IMR-90 (cell line): Measurements from ENCODE around the gene DNM3. TPM values are rescaled to one million over a fixed set of nuclear protein-coding genes. Genes with fewer than 3 reads are reported as not detected.

Source experiments
- ATAC-seq: fragments of 200-7000 bp; cut with Tn5 transposase; 2 replicates; pipeline ENCODE4 v1.9.1; 2020; ENCODE audit warnings: low read depth, mild to moderate bottlenecking, moderate library complexity
- BruUV-seq: library from RNA; stranded (reverse); fragments of 400-500 nt; replicated peaks from 2 replicates; lab custom pipeline; 2021; lab: Mats Ljungman, UMichigan
- CTCF ChIA-PET: fragments of 300-600 bp; formaldehyde crosslinking; extraction: SDS; loops from one replicate; lab custom pipeline; 2021; ENCODE audit warnings: antibody characterized with exemption; lab: Yijun Ruan, JAX
- POLR2A ChIA-PET: fragments of 300-600 bp; sonication (Branson Sonifier 250); formaldehyde crosslinking; loops from one replicate; lab custom pipeline; 2022; ENCODE audit warnings: antibody characterized with exemption; ENCODE audit not compliant: unreplicated experiment; lab: Charles Lee
- DNase-seq: peaks from one replicate; pipeline ENCODE4 v3.0.0; 2013
- H2AFZ ChIP-seq: replicated peaks from 2 replicates; pipeline ENCODE3; 2013; ENCODE audit warnings: low read length, mild to moderate bottlenecking; ENCODE audit not compliant: poor library complexity
- H2AK5ac ChIP-seq: 2 replicates; pipeline ENCODE4 v1.6.1; 2013; ENCODE audit warnings: low read depth, low read length, inconsistent platforms
- H2AK9ac ChIP-seq: replicated peaks from 2 replicates; pipeline ENCODE3; 2013; ENCODE audit warnings: mild to moderate bottlenecking, low read depth, low read length, moderate library complexity; ENCODE audit not compliant: poor library complexity
- H2BK120ac ChIP-seq: 2 replicates; pipeline ENCODE4 v1.6.1; 2013; ENCODE audit warnings: low read depth, low read length, inconsistent platforms
- H2BK15ac ChIP-seq: 3 replicates; pipeline ENCODE4 v1.6.1; 2013; ENCODE audit warnings: low read depth, low read length, inconsistent platforms
- H2BK20ac ChIP-seq: 2 replicates; pipeline ENCODE4 v1.6.1; 2013; ENCODE audit warnings: low read depth, mild to moderate bottlenecking, inconsistent platforms, low read length, moderate library complexity
- H2BK5ac ChIP-seq: 2 replicates; pipeline ENCODE4 v1.6.1; 2013; ENCODE audit warnings: mild to moderate bottlenecking, low read depth, low read length, inconsistent platforms; ENCODE audit not compliant: poor library complexity, severe bottlenecking
- H3K14ac ChIP-seq: replicated peaks from 2 replicates; pipeline ENCODE4 v1.6.1; 2013; ENCODE audit warnings: low read depth, low read length, inconsistent platforms
- H3K18ac ChIP-seq: 2 replicates; pipeline ENCODE4 v1.6.1; 2013; ENCODE audit warnings: low read depth, low read length, control low read depth
- H3K23ac ChIP-seq: 2 replicates; pipeline ENCODE4 v1.6.1; 2013; ENCODE audit warnings: low read depth, low read length, inconsistent platforms
- H3K27ac ChIP-seq: 2 replicates; pipeline ENCODE4 v1.5.1; 2013; ENCODE audit warnings: mild to moderate bottlenecking, control low read depth, low read length; ENCODE audit not compliant: insufficient read depth
- H3K27me3 ChIP-seq: 2 replicates; pipeline ENCODE4 v1.6.1; 2013; ENCODE audit warnings: low read length; ENCODE audit not compliant: control insufficient read depth, insufficient read depth
- H3K36me3 ChIP-seq: 2 replicates; pipeline ENCODE4 v1.6.1; 2013; ENCODE audit warnings: low read length, mixed read lengths; ENCODE audit not compliant: control insufficient read depth, insufficient read depth
- H3K4ac ChIP-seq: 2 replicates; pipeline ENCODE4 v1.6.1; 2013; ENCODE audit warnings: low read depth, low read length, inconsistent platforms
- H3K4me1 ChIP-seq: 2 replicates; pipeline ENCODE4 v1.6.1; 2013; ENCODE audit warnings: low read length, mixed read lengths; ENCODE audit not compliant: control insufficient read depth, insufficient read depth
- H3K4me2 ChIP-seq: 2 replicates; pipeline ENCODE4 v1.6.1; 2013; ENCODE audit warnings: low read depth, mild to moderate bottlenecking, control low read depth, low read length, moderate library complexity
- H3K4me3 ChIP-seq: 2 replicates; pipeline ENCODE4 v1.5.1; 2013; ENCODE audit warnings: low read depth, mild to moderate bottlenecking, control low read depth, low read length, moderate library complexity; ENCODE audit not compliant: insufficient read depth
- H3K56ac ChIP-seq: 2 replicates; pipeline ENCODE4 v1.6.1; 2013; ENCODE audit warnings: low read length, inconsistent platforms; ENCODE audit not compliant: insufficient read depth; ENCODE audit errors: extremely low read depth
- H3K79me1 ChIP-seq, 2 experiments: 2 replicates each; pipeline ENCODE4 v1.6.1; 2013; ENCODE audit warnings: low read length in 2 of 2, inconsistent platforms in 1 of 2, low read depth in 1 of 2
- H3K9ac ChIP-seq: 2 replicates; pipeline ENCODE4 v1.6.1; 2013; ENCODE audit warnings: low read depth, low read length, control low read depth
- H3K9me1 ChIP-seq: 2 replicates; pipeline ENCODE4 v1.6.1; 2013; ENCODE audit warnings: low read length, inconsistent platforms; ENCODE audit not compliant: insufficient read depth
- H3K9me3 ChIP-seq: 2 replicates; pipeline ENCODE4 v1.6.1; 2013; ENCODE audit warnings: low read length; ENCODE audit not compliant: control insufficient read depth, insufficient read depth
- H4K20me1 ChIP-seq: 2 replicates; pipeline ENCODE4 v1.6.1; 2013; ENCODE audit warnings: low read length, inconsistent platforms; ENCODE audit not compliant: insufficient read depth
- H4K5ac ChIP-seq: 2 replicates; pipeline ENCODE4 v1.6.1; 2013; ENCODE audit warnings: mild to moderate bottlenecking, low read depth, low read length, control low read depth
- H4K8ac ChIP-seq, 2 experiments: 2 replicates each; pipeline ENCODE4 v1.6.1; 2013; ENCODE audit warnings: low read depth in 2 of 2, low read length in 2 of 2, control low read depth in 1 of 2, inconsistent platforms in 1 of 2
- H4K91ac ChIP-seq: 2 replicates; pipeline ENCODE4 v1.6.1; 2013; ENCODE audit warnings: low read depth, low read length, inconsistent platforms; ENCODE audit not compliant: insufficient read depth
- BHLHE40 ChIP-seq: fragments of 150-350 bp; IDR thresholded peaks from 2 replicates; pipeline ENCODE4 v1.6.1; 2016; ENCODE audit warnings: mild to moderate bottlenecking, low read depth, low read length
- CHD1 ChIP-seq: IDR thresholded peaks from 2 replicates; pipeline ENCODE4 v1.6.1; 2012; ENCODE audit warnings: low read depth, low read length, improper control_type of control experiment
- CTCF ChIP-seq: conservative IDR thresholded peaks from 2 replicates; pipeline ENCODE4 v1.5.1; 2012; ENCODE audit warnings: mild to moderate bottlenecking, low read depth, low read length, improper control_type of control experiment
- MAFK ChIP-seq: IDR thresholded peaks from 2 replicates; pipeline ENCODE4 v1.6.1; 2012; ENCODE audit warnings: low read depth, low read length, improper control_type of control experiment
- MAZ ChIP-seq: IDR thresholded peaks from 2 replicates; pipeline ENCODE4 v1.6.1; 2012; ENCODE audit warnings: low read depth, mild to moderate bottlenecking, low read length, improper control_type of control experiment, moderate library complexity, borderline replicate concordance
- RAD21 ChIP-seq: IDR thresholded peaks from 2 replicates; pipeline ENCODE4 v1.6.1; 2012; ENCODE audit warnings: low read length, improper control_type of control experiment
- SMC3 ChIP-seq: fragments of 150-350 bp; IDR thresholded peaks from 2 replicates; pipeline ENCODE4 v1.6.1; 2016; ENCODE audit warnings: low read depth, mild to moderate bottlenecking, antibody characterized with exemption, low read length, moderate library complexity
- USF2 ChIP-seq: fragments of 150-350 bp; IDR thresholded peaks from 2 replicates; pipeline ENCODE4 v1.6.1; 2017; ENCODE audit warnings: mild to moderate bottlenecking, antibody characterized with exemption, low read length, low read depth
- WGBS, 2 experiments: methylation state at CpG; one replicate each; pipeline versions ENCODE4 v1.1.5 to v1.1.7; 2013; ENCODE audit warnings: missing lambda C conversion rate in 2 of 2; ENCODE audit not compliant: insufficient read length in 1 of 2; ENCODE audit errors: extremely low coverage in 2 of 2; 5-methylcytosine and 5-hydroxymethylcytosine counted together
- dilution Hi-C: fragments of 300-500 bp; cut with HindIII; formaldehyde crosslinking; loops from one replicate; pipeline ENCODE4 v1.14.3; 2018; ENCODE audit warnings: low sequenced_read_pairs; ENCODE audit not compliant: unreplicated experiment
- in situ Hi-C: fragments of 300-500 bp; cut with MboI; formaldehyde crosslinking; loops from 3 replicates; pipeline ENCODE4 v1.14.3; 2019; ENCODE audit warnings: low sequenced_read_pairs, inconsistent platforms, mixed read lengths
- intact Hi-C: fragments of 100-400 bp; cut with micrococcal nuclease; formaldehyde crosslinking; loops from 2 replicates; pipeline ENCODE4 v1.10.0; 2022
- polyA plus RNA-seq, 3 experiments: library from polyadenylated mRNA; depleted of rRNA; stranded (reverse); fragments of >200 nt; gene quantifications; 2 replicates each; pipeline ENCODE4 v1.2.3, GENCODE V29; 2012; ENCODE audit warnings: low replicate concordance in 1 of 3
- total RNA-seq: library from RNA; depleted of rRNA; stranded (reverse); fragments of >200 nt; gene quantifications from 2 replicates; pipeline ENCODE4 v1.2.3, GENCODE V29; 2012

DNM3 gene
- total and polyA plus RNA-seq, 2 of the 4 experiments (the other 2 are of a cell fraction): 0.36 TPM

GRCh38 chr1:171816300-171816901 is 24.9 kb upstream of the DNM3 start:
- H3K27me3 ChIP-seq: peaks cover 3% of the 10 kb centered on the region; the same call in 1 of the 2 replicates
- H2BK15ac ChIP-seq: no peak overlapping the region
- no peak overlapping the region for H2AK5ac ChIP-seq
- H3K4me2 ChIP-seq: no peak overlapping the region
- H3K23ac ChIP-seq: no peak overlapping the region
- no peak overlapping the region for H2AK9ac ChIP-seq
- H4K91ac ChIP-seq: no peak overlapping the region
- ChIA-PET POLR2A (no interaction called here), CTCF (interaction anchor here (0.7 to 1.6 kb wide), 2 partner anchors 14 to 169 kb away, joined by 4 to 5 read pairs; no protein-coding TSS in a partner anchor)
- no peak overlapping the region for H2BK120ac ChIP-seq
- dilution Hi-C loops (no loop called here), in situ Hi-C loops (loop anchor here (25.0 kb wide), 1 partner anchor 596 kb away; the partner anchor contains the start of gene C1orf105), intact Hi-C loops (no loop called here)
- no CpG with 5 or more reads among the region's 3 CpGs for WGBS, 2 experiments
- H3K9me3 ChIP-seq: no peaks in the 10 kb centered on the region
- no peak overlapping the region for H3K4ac ChIP-seq
- no peak overlapping the region for H3K18ac ChIP-seq
- no peak overlapping the region for H3K14ac ChIP-seq
- no peak overlapping the region for H2AFZ ChIP-seq
- no peaks in the 10 kb centered on the region for H3K36me3 ChIP-seq
- H3K27ac ChIP-seq: no peak overlapping the region
- H4K5ac ChIP-seq: no peak overlapping the region
- H3K4me3 ChIP-seq: no peak overlapping the region
- no peak overlapping the region for H2BK5ac ChIP-seq
- no peaks in the 10 kb centered on the region for H3K79me1 ChIP-seq
- H3K9me1 ChIP-seq: peaks cover 7% of the 10 kb centered on the region
- peaks cover 6% of the 10 kb centered on the region for H3K4me1 ChIP-seq
- no peak for DNase-seq
- no peaks in the 10 kb centered on the region for H4K20me1 ChIP-seq
- no peak for TF ChIP-seq CTCF
- TF ChIP-seq SMC3: no peak
- TF ChIP-seq MAFK: no peak
- no peak for TF ChIP-seq USF2
- TF ChIP-seq BHLHE40: no peak
- TF ChIP-seq MAZ: no peak
- TF ChIP-seq RAD21: no peak
- no peak for TF ChIP-seq CHD1
- peak overlapping the region; percentile 40; the same call in 1 of the 2 replicates for H2BK20ac ChIP-seq
- no TSS peak for BruUV-seq
- ATAC-seq: no peak
- H4K8ac ChIP-seq: no peak overlapping the region
- no peak overlapping the region for H3K9ac ChIP-seq
- H3K56ac ChIP-seq: no peak overlapping the region
